ENCODE measurements around the gene CELA3A.

Gene CELA3A

DNA sequence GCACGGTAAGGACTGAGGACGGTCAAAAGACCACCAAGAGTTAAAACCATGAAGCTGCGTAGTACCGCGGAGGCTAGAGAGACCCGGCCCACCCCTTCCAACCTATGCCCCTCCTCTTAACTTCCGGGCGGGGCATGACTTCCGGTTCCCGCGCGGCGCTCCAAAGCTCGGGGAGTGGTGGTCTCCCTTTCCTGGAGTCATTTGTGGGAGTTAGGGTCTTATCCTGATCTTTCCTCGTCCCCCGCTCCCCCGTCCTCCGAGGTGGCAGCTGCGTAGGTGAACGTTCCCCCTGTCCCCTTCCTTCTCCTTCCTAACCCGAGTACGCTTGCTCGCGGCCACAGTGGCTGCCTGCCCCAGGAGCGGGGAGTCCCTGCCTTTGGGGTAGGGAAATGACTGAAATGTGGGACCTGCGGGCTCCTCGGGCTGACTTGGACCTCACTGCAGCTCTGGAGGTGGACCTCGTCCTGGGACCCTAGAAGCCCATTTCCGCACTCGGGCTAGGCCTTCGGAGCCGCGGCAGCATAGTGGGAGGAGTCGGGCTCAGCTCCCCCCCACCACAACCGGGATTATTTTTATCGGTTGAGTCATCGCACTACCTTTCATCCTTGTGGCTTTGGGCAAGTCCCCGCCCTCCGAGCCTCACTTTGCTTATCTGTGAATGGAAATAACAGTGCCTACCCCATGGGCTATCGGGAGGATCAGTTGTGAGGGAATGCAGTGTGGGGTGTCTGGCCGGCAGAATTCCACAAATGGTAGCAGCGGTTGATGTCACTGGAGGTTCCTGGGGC is 24.1 kb downstream of the CELA3A start (continued):
- TF ChIP-seq BCL11B (tag by site-specific recombination; IDR thresholded peaks at IDR 0.05; ENCODE audit: low read depth): no peak
- no peak for TF ChIP-seq ZFP69B (tag by site-specific recombination; IDR thresholded peaks at IDR 0.05)
- TF ChIP-seq ZNF585B (tag by site-specific recombination; IDR thresholded peaks at IDR 0.05): no peak; the same call in 1 of the 2 replicates
- no peak for TF ChIP-seq ZNF560 (tag by site-specific recombination; IDR thresholded peaks at IDR 0.05; ENCODE audit: borderline replicate concordance)
- no peak for TF ChIP-seq ZNF19 (tag by site-specific recombination; IDR thresholded peaks at IDR 0.05; ENCODE audit: low read depth)
- peak; percentile 61; the same call in 1 of the 2 replicates for TF ChIP-seq TCF7L2 (IDR thresholded peaks at IDR 0.05; ENCODE audit: borderline replicate concordance, low read depth, low read length)
- TF ChIP-seq ZNF558 (tag by site-specific recombination; IDR thresholded peaks at IDR 0.05): no peak
- TF ChIP-seq, protein P1, sequence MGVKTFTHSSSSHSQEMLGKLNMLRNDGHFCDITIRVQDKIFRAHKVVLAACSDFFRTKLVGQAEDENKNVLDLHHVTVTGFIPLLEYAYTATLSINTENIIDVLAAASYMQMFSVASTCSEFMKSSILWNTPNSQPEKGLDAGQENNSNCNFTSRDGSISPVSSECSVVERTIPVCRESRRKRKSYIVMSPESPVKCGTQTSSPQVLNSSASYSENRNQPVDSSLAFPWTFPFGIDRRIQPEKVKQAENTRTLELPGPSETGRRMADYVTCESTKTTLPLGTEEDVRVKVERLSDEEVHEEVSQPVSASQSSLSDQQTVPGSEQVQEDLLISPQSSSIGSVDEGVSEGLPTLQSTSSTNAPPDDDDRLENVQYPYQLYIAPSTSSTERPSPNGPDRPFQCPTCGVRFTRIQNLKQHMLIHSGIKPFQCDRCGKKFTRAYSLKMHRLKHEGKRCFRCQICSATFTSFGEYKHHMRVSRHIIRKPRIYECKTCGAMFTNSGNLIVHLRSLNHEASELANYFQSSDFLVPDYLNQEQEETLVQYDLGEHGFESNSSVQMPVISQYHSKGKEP (tag by site-specific recombination; IDR thresholded peaks at IDR 0.05): no peak; the same call in 1 of the 2 replicates
- no peak for TF ChIP-seq ZNF311 (tag by site-specific recombination; IDR thresholded peaks at IDR 0.05; ENCODE audit: borderline replicate concordance)
- no peak for TF ChIP-seq ZNF133 (tag by site-specific recombination; IDR thresholded peaks at IDR 0.05)
- TF ChIP-seq ZNF510 (tag by site-specific recombination; IDR thresholded peaks at IDR 0.05; ENCODE audit: insufficient replicate concordance): no peak
- TF ChIP-seq ZNF768 (tag by site-specific recombination; IDR thresholded peaks at IDR 0.05): no peak
- TF ChIP-seq ZNF514 (tag by site-specific recombination; IDR thresholded peaks at IDR 0.05): no peak
- no peak for TF ChIP-seq PRDM6 (tag by site-specific recombination; IDR thresholded peaks at IDR 0.05)
- no peak for TF ChIP-seq ZNF239 (tag by site-specific recombination; IDR thresholded peaks at IDR 0.05)
- peak; percentile 34 for TF ChIP-seq ZNF341 (tag by site-specific recombination; IDR thresholded peaks at IDR 0.05; ENCODE audit: low read depth)
- TF ChIP-seq ZNF623 (tag by site-specific recombination; IDR thresholded peaks at IDR 0.05): no peak
- TF ChIP-seq KLF9 (tag by site-specific recombination; IDR thresholded peaks at IDR 0.05; ENCODE audit: low read depth): peak; percentile 47; the same call in 1 of the 2 replicates
- TF ChIP-seq ZNF16 (tag by site-specific recombination; IDR thresholded peaks at IDR 0.05; ENCODE audit: low read depth): no peak
- no peak for TF ChIP-seq ZSCAN5A (tag by site-specific recombination; IDR thresholded peaks at IDR 0.05)
- peak; percentile 49 for TF ChIP-seq ZBTB21 (tag by site-specific recombination; IDR thresholded peaks at IDR 0.05)
- TF ChIP-seq ZNF670 (tag by site-specific recombination; IDR thresholded peaks at IDR 0.05; ENCODE audit: low read depth): no peak
- TF ChIP-seq ZNF555 (tag by site-specific recombination; conservative IDR thresholded peaks at IDR 0.05): no peak
- TF ChIP-seq, protein P2, sequence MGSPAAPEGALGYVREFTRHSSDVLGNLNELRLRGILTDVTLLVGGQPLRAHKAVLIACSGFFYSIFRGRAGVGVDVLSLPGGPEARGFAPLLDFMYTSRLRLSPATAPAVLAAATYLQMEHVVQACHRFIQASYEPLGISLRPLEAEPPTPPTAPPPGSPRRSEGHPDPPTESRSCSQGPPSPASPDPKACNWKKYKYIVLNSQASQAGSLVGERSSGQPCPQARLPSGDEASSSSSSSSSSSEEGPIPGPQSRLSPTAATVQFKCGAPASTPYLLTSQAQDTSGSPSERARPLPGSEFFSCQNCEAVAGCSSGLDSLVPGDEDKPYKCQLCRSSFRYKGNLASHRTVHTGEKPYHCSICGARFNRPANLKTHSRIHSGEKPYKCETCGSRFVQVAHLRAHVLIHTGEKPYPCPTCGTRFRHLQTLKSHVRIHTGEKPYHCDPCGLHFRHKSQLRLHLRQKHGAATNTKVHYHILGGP (tag by site-specific recombination; IDR thresholded peaks at IDR 0.05): no peak
- TF ChIP-seq ZNF837 (tag by site-specific recombination; IDR thresholded peaks at IDR 0.05): no peak
- TF ChIP-seq, protein P3, sequence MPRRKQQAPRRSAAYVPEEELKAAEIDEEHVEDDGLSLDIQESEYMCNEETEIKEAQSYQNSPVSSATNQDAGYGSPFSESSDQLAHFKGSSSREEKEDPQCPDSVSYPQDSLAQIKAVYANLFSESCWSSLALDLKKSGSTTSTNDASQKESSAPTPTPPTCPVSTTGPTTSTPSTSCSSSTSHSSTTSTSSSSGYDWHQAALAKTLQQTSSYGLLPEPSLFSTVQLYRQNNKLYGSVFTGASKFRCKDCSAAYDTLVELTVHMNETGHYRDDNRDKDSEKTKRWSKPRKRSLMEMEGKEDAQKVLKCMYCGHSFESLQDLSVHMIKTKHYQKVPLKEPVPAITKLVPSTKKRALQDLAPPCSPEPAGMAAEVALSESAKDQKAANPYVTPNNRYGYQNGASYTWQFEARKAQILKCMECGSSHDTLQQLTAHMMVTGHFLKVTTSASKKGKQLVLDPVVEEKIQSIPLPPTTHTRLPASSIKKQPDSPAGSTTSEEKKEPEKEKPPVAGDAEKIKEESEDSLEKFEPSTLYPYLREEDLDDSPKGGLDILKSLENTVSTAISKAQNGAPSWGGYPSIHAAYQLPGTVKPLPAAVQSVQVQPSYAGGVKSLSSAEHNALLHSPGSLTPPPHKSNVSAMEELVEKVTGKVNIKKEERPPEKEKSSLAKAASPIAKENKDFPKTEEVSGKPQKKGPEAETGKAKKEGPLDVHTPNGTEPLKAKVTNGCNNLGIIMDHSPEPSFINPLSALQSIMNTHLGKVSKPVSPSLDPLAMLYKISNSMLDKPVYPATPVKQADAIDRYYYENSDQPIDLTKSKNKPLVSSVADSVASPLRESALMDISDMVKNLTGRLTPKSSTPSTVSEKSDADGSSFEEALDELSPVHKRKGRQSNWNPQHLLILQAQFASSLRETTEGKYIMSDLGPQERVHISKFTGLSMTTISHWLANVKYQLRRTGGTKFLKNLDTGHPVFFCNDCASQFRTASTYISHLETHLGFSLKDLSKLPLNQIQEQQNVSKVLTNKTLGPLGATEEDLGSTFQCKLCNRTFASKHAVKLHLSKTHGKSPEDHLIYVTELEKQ (tag by site-specific recombination; IDR thresholded peaks at IDR 0.05; ENCODE audit: borderline replicate concordance): no peak
- no peak for TF ChIP-seq ZNF354C (tag by site-specific recombination; IDR thresholded peaks at IDR 0.05; ENCODE audit: borderline replicate concordance, low read depth)
- TF ChIP-seq ZNF416 (tag by site-specific recombination; IDR thresholded peaks at IDR 0.05): no peak
- TF ChIP-seq ZFP3 (tag by site-specific recombination; IDR thresholded peaks at IDR 0.05; ENCODE audit: low read depth): no peak; the same call in 1 of the 2 replicates
- no peak for TF ChIP-seq ZNF211 (tag by site-specific recombination; IDR thresholded peaks at IDR 0.05; ENCODE audit: low read depth)

Measured in HEK293 (cell line).